ENCODE measurements around the gene PRMT1.

The PRMT1 gene

GRCh38 chr19:49678985-49679770 lies 2.1 kb downstream of the PRMT1 start:
- H3K79me1 ChIP-seq (ENCODE audit: low read length) = peaks cover 13% of the 10 kb centered on the region
- no peak overlapping the region for H3K4me3 ChIP-seq (ENCODE audit: low read length)
- peak overlapping the region; percentile 40 for H3K4me2 ChIP-seq (ENCODE audit: low read length)
- H3K18ac ChIP-seq (ENCODE audit: low read length) = no peak overlapping the region
- H3K27me3 ChIP-seq (ENCODE audit: insufficient read depth, low read length, poor library complexity) = no peaks in the 10 kb centered on the region
- WGBS (ENCODE audit: extremely low coverage, insufficient coverage, low lambda C conversion rate) = no CpG with 5 or more reads among the region's 12 CpGs
- peaks cover 15% of the 10 kb centered on the region for H3K36me3 ChIP-seq (ENCODE audit: control insufficient read depth, insufficient read depth, low read length)
- no peak overlapping the region for H2AK5ac ChIP-seq (ENCODE audit: low read length)
- no peak overlapping the region for H3K27ac ChIP-seq (ENCODE audit: low read depth, low read length)
- H3K9ac ChIP-seq (ENCODE audit: low read length) = peak overlapping the region; percentile 32
- no peak for DNase-seq
- no peak overlapping the region for H4K8ac ChIP-seq (ENCODE audit: low read depth, low read length)
- peaks cover 8% of the 10 kb centered on the region for H3K4me1 ChIP-seq (ENCODE audit: control insufficient read depth, low read depth, low read length)
- H4K5ac ChIP-seq (ENCODE audit: low read length) = no peak overlapping the region
- H2BK120ac ChIP-seq (ENCODE audit: low read depth, low read length) = no peak overlapping the region
- no peak overlapping the region for H3K4ac ChIP-seq (ENCODE audit: low read depth, low read length)
- no peak overlapping the region for H2BK15ac ChIP-seq (replicated peaks; ENCODE audit: low read depth)
- peaks cover 45% of the 10 kb centered on the region for H3K79me2 ChIP-seq (ENCODE audit: control insufficient read depth, insufficient read depth, low read length)
- H2BK5ac ChIP-seq (ENCODE audit: low read length) = no peak overlapping the region
- H3K23ac ChIP-seq (ENCODE audit: low read length) = no peak overlapping the region
- H3K56ac ChIP-seq (ENCODE audit: low read length) = peak overlapping the region; percentile 70

GRCh38 chr19:49679771-49680413 lies 2.8 kb downstream of the PRMT1 start:
- H3K18ac ChIP-seq (ENCODE audit: low read length) = no peak overlapping the region
- no peak overlapping the region for H3K4me3 ChIP-seq (ENCODE audit: low read length)
- no peak overlapping the region for H2BK120ac ChIP-seq (ENCODE audit: low read depth, low read length)
- H4K8ac ChIP-seq (ENCODE audit: low read depth, low read length) = no peak overlapping the region
- H3K4me1 ChIP-seq (ENCODE audit: control insufficient read depth, low read depth, low read length) = peaks cover 8% of the 10 kb centered on the region
- H2BK5ac ChIP-seq (ENCODE audit: low read length) = no peak overlapping the region
- WGBS (ENCODE audit: extremely low coverage, insufficient coverage, low lambda C conversion rate) = no CpG with 5 or more reads among the region's 10 CpGs
- H2AK5ac ChIP-seq (ENCODE audit: low read length) = no peak overlapping the region
- H3K27me3 ChIP-seq (ENCODE audit: insufficient read depth, low read length, poor library complexity) = no peaks in the 10 kb centered on the region
- no peak overlapping the region for H4K5ac ChIP-seq (ENCODE audit: low read length)
- peaks cover 14% of the 10 kb centered on the region for H3K79me1 ChIP-seq (ENCODE audit: low read length)
- DNase-seq = no peak
- H3K4me2 ChIP-seq (ENCODE audit: low read length) = peak overlapping the region; percentile 25
- H3K56ac ChIP-seq (ENCODE audit: low read length) = peak overlapping the region; percentile 45
- peak overlapping the region; percentile 55 for H3K9ac ChIP-seq (ENCODE audit: low read length)
- no peak overlapping the region for H3K4ac ChIP-seq (ENCODE audit: low read depth, low read length)
- peaks cover 45% of the 10 kb centered on the region for H3K79me2 ChIP-seq (ENCODE audit: control insufficient read depth, insufficient read depth, low read length)
- no peak overlapping the region for H3K23ac ChIP-seq (ENCODE audit: low read length)
- peak overlapping the region; percentile 41 for H3K27ac ChIP-seq (ENCODE audit: low read depth, low read length)
- peaks cover 16% of the 10 kb centered on the region for H3K36me3 ChIP-seq (ENCODE audit: control insufficient read depth, insufficient read depth, low read length)
- H2BK15ac ChIP-seq (replicated peaks; ENCODE audit: low read depth) = no peak overlapping the region

GRCh38 chr19:49680421-49681351 lies 3.6 kb downstream of the PRMT1 start:
- no peak overlapping the region for H4K8ac ChIP-seq (ENCODE audit: low read depth, low read length)
- DNase-seq = peak; percentile 96

GRCh38 chr19:49681830-49682229 lies 4.8 kb downstream of the PRMT1 start:
- peaks cover 45% of the 10 kb centered on the region for H3K79me2 ChIP-seq (ENCODE audit: control insufficient read depth, insufficient read depth, low read length)
- H2AK5ac ChIP-seq (ENCODE audit: low read length) = no peak overlapping the region
- H3K4me1 ChIP-seq (ENCODE audit: control insufficient read depth, low read depth, low read length) = peaks cover 8% of the 10 kb centered on the region
- no peak overlapping the region for H2BK5ac ChIP-seq (ENCODE audit: low read length)
- peaks cover 23% of the 10 kb centered on the region for H3K79me1 ChIP-seq (ENCODE audit: low read length)
- H3K27ac ChIP-seq (ENCODE audit: low read depth, low read length) = no peak overlapping the region
- H3K23ac ChIP-seq (ENCODE audit: low read length) = no peak overlapping the region
- no peak overlapping the region for H3K56ac ChIP-seq (ENCODE audit: low read length)
- DNase-seq = no peak
- H2BK15ac ChIP-seq (replicated peaks; ENCODE audit: low read depth) = no peak overlapping the region
- WGBS (ENCODE audit: extremely low coverage, insufficient coverage, low lambda C conversion rate) = no CpG with 5 or more reads among the region's 19 CpGs
- H3K18ac ChIP-seq (ENCODE audit: low read length) = no peak overlapping the region
- no peaks in the 10 kb centered on the region for H3K27me3 ChIP-seq (ENCODE audit: insufficient read depth, low read length, poor library complexity)
- H3K36me3 ChIP-seq (ENCODE audit: control insufficient read depth, insufficient read depth, low read length) = peaks cover 29% of the 10 kb centered on the region
- H3K4ac ChIP-seq (ENCODE audit: low read depth, low read length) = no peak overlapping the region
- H2BK120ac ChIP-seq (ENCODE audit: low read depth, low read length) = no peak overlapping the region
- H4K5ac ChIP-seq (ENCODE audit: low read length) = no peak overlapping the region
- H4K8ac ChIP-seq (ENCODE audit: low read depth, low read length) = no peak overlapping the region
- no peak overlapping the region for H3K4me2 ChIP-seq (ENCODE audit: low read length)
- no peak overlapping the region for H3K4me3 ChIP-seq (ENCODE audit: low read length)
- H3K9ac ChIP-seq (ENCODE audit: low read length) = no peak overlapping the region

More at GRCh38 chr19:49680421-49681351, 3.6 kb downstream of the PRMT1 start:
- peaks cover 22% of the 10 kb centered on the region for H3K36me3 ChIP-seq (ENCODE audit: control insufficient read depth, insufficient read depth, low read length)
- peak overlapping the region; percentile 25 for H3K4me2 ChIP-seq (ENCODE audit: low read length)
- H3K27ac ChIP-seq (ENCODE audit: low read depth, low read length) = no peak overlapping the region
- WGBS (ENCODE audit: extremely low coverage, insufficient coverage, low lambda C conversion rate) = no CpG with 5 or more reads among the region's 40 CpGs
- H3K18ac ChIP-seq (ENCODE audit: low read length) = no peak overlapping the region
- peak overlapping the region; percentile 56 for H3K56ac ChIP-seq (ENCODE audit: low read length)
- peak overlapping the region; percentile 55 for H3K9ac ChIP-seq (ENCODE audit: low read length)
- H2BK15ac ChIP-seq (replicated peaks; ENCODE audit: low read depth) = no peak overlapping the region
- H4K5ac ChIP-seq (ENCODE audit: low read length) = no peak overlapping the region
- H2AK5ac ChIP-seq (ENCODE audit: low read length) = no peak overlapping the region
- no peak overlapping the region for H2BK5ac ChIP-seq (ENCODE audit: low read length)
- peaks cover 45% of the 10 kb centered on the region for H3K79me2 ChIP-seq (ENCODE audit: control insufficient read depth, insufficient read depth, low read length)
- H3K23ac ChIP-seq (ENCODE audit: low read length) = no peak overlapping the region
- no peaks in the 10 kb centered on the region for H3K27me3 ChIP-seq (ENCODE audit: insufficient read depth, low read length, poor library complexity)
- H3K79me1 ChIP-seq (ENCODE audit: low read length) = peaks cover 19% of the 10 kb centered on the region
- H3K4me1 ChIP-seq (ENCODE audit: control insufficient read depth, low read depth, low read length) = peaks cover 8% of the 10 kb centered on the region
- no peak overlapping the region for H3K4ac ChIP-seq (ENCODE audit: low read depth, low read length)
- H3K4me3 ChIP-seq (ENCODE audit: low read length) = no peak overlapping the region
- no peak overlapping the region for H2BK120ac ChIP-seq (ENCODE audit: low read depth, low read length)

GRCh38 chr19:49682274-49682673 lies 5.2 kb downstream of the PRMT1 start:
- WGBS (ENCODE audit: extremely low coverage, insufficient coverage, low lambda C conversion rate) = no CpG with 5 or more reads among the region's 8 CpGs
- H2BK5ac ChIP-seq (ENCODE audit: low read length) = no peak overlapping the region
- no peak overlapping the region for H2BK15ac ChIP-seq (replicated peaks; ENCODE audit: low read depth)
- H3K56ac ChIP-seq (ENCODE audit: low read length) = no peak overlapping the region
- no peak overlapping the region for H3K4me3 ChIP-seq (ENCODE audit: low read length)
- peaks cover 31% of the 10 kb centered on the region for H3K36me3 ChIP-seq (ENCODE audit: control insufficient read depth, insufficient read depth, low read length)
- no peak overlapping the region for H4K8ac ChIP-seq (ENCODE audit: low read depth, low read length)
- H3K4me2 ChIP-seq (ENCODE audit: low read length) = no peak overlapping the region
- no peak overlapping the region for H3K27ac ChIP-seq (ENCODE audit: low read depth, low read length)
- DNase-seq = no peak
- H3K9ac ChIP-seq (ENCODE audit: low read length) = no peak overlapping the region
- H3K79me2 ChIP-seq (ENCODE audit: control insufficient read depth, insufficient read depth, low read length) = peaks cover 44% of the 10 kb centered on the region
- no peak overlapping the region for H4K5ac ChIP-seq (ENCODE audit: low read length)
- no peaks in the 10 kb centered on the region for H3K27me3 ChIP-seq (ENCODE audit: insufficient read depth, low read length, poor library complexity)
- H3K18ac ChIP-seq (ENCODE audit: low read length) = no peak overlapping the region
- H2AK5ac ChIP-seq (ENCODE audit: low read length) = no peak overlapping the region
- no peak overlapping the region for H3K4ac ChIP-seq (ENCODE audit: low read depth, low read length)
- H3K79me1 ChIP-seq (ENCODE audit: low read length) = peaks cover 23% of the 10 kb centered on the region
- no peak overlapping the region for H2BK120ac ChIP-seq (ENCODE audit: low read depth, low read length)
- peaks cover 8% of the 10 kb centered on the region for H3K4me1 ChIP-seq (ENCODE audit: control insufficient read depth, low read depth, low read length)
- no peak overlapping the region for H3K23ac ChIP-seq (ENCODE audit: low read length)

Measured in mesendoderm (in vitro differentiated cells).